ENCODE results near the gene DPEP1.

DPEP1 gene

GRCh38 chr16:89619840-89620239, 6.4 kb downstream of the DPEP1 start:
- TF ChIP-seq CTCF (IDR thresholded peaks at IDR 0.05; ENCODE audit: control insufficient read depth, insufficient read depth, low read depth, low read length, missing control alignments) = no peak
- no peak for DNase-seq (ENCODE audit: low read depth)
- H3K4me3 ChIP-seq (ENCODE audit: control insufficient read depth, low read depth, low read length) = no peak overlapping the region

GRCh38 chr16:89620406-89620841, 7.0 kb downstream of the DPEP1 start:
- no peak for DNase-seq (ENCODE audit: low read depth)
- no peak for TF ChIP-seq CTCF (IDR thresholded peaks at IDR 0.05; ENCODE audit: control insufficient read depth, insufficient read depth, low read depth, low read length, missing control alignments)
- H3K4me3 ChIP-seq (ENCODE audit: control insufficient read depth, low read depth, low read length) = no peak overlapping the region

GRCh38 chr16:89621136-89621697, 7.8 kb downstream of the DPEP1 start:
- DNase-seq (ENCODE audit: low read depth) = no peak
- no peak overlapping the region for H3K4me3 ChIP-seq (ENCODE audit: control insufficient read depth, low read depth, low read length)
- no peak for TF ChIP-seq CTCF (IDR thresholded peaks at IDR 0.05; ENCODE audit: control insufficient read depth, insufficient read depth, low read depth, low read length, missing control alignments)

- H3K4me3 ChIP-seq (ENCODE audit: control insufficient read depth, low read depth, low read length) = no peak overlapping the region
- no peak for DNase-seq (ENCODE audit: low read depth)
- no peak for TF ChIP-seq CTCF (IDR thresholded peaks at IDR 0.05; ENCODE audit: control insufficient read depth, insufficient read depth, low read depth, low read length, missing control alignments)
Measured at GRCh38 chr16:89621698-89622409, 8.4 kb downstream of the DPEP1 start.

GRCh38 chr16:89623511-89624261, 10.2 kb downstream of the DPEP1 start:
- DNase-seq (ENCODE audit: low read depth) = no peak
- TF ChIP-seq CTCF (IDR thresholded peaks at IDR 0.05; ENCODE audit: control insufficient read depth, insufficient read depth, low read depth, low read length, missing control alignments) = no peak
- no peak overlapping the region for H3K4me3 ChIP-seq (ENCODE audit: control insufficient read depth, low read depth, low read length)

- no peak for DNase-seq (ENCODE audit: low read depth)
- TF ChIP-seq CTCF (IDR thresholded peaks at IDR 0.05; ENCODE audit: control insufficient read depth, insufficient read depth, low read depth, low read length, missing control alignments) = no peak
- no peak overlapping the region for H3K4me3 ChIP-seq (ENCODE audit: control insufficient read depth, low read depth, low read length)
Measured at GRCh38 chr16:89624777-89625761, 11.6 kb downstream of the DPEP1 start.

Measured in AG09309 (cell line).